Peyer's patch (tissue), 4 donors: ENCODE measurements around the gene PTPRJ.

Source experiments
- POLR2A ChIP-seq, 2 donors: fragments of 450-650 bp; IDR thresholded peaks; one replicate each; pipeline ENCODE4 v1.5.1; 2017; ENCODE audit warnings: antibody characterized with exemption in 2 of 2, mild to moderate bottlenecking in 2 of 2, moderate library complexity in 2 of 2
- TF ChIP-seq, protein P1 (sequence below), 6 experiments: fragments of 450-650 bp in 4 of 6; fragments of 200-600 bp in 2 of 6; sonication (generic) in 1 of 6; IDR thresholded peaks; one replicate each; pipeline ENCODE4 v1.5.1; 2017 to 2019; ENCODE audit warnings: antibody characterized with exemption in 6 of 6, mild to moderate bottlenecking in 3 of 6, moderate library complexity in 1 of 6

DNA sequence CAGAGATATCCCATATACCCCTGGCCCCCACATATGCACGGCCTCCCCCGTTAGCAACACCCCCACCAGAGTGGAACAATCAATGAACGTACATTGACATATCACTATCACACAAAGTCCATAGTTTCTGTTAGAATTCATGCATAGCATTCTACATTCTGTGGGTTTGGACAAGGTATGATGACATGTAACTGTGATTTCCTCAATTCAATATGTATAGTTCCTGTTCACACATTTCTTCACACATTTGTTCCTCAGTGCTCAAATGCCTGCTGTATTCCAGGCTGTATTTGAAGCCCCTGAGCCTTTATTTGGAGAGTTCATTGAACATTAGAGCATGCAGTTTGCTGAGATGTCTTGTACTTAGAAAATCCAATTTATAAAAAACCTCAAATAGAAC is 69.9 kb downstream of the PTPRJ start:
- TF ChIP-seq POLR2A (IDR thresholded peaks at IDR 0.05), result no peak
- TF ChIP-seq, protein P1, sequence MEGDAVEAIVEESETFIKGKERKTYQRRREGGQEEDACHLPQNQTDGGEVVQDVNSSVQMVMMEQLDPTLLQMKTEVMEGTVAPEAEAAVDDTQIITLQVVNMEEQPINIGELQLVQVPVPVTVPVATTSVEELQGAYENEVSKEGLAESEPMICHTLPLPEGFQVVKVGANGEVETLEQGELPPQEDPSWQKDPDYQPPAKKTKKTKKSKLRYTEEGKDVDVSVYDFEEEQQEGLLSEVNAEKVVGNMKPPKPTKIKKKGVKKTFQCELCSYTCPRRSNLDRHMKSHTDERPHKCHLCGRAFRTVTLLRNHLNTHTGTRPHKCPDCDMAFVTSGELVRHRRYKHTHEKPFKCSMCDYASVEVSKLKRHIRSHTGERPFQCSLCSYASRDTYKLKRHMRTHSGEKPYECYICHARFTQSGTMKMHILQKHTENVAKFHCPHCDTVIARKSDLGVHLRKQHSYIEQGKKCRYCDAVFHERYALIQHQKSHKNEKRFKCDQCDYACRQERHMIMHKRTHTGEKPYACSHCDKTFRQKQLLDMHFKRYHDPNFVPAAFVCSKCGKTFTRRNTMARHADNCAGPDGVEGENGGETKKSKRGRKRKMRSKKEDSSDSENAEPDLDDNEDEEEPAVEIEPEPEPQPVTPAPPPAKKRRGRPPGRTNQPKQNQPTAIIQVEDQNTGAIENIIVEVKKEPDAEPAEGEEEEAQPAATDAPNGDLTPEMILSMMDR (IDR thresholded peaks at IDR 0.05), result no peak
